Measurements from ENCODE around the gene LMOD2. TPM values are rescaled to one million over a fixed set of nuclear protein-coding genes. Genes with fewer than 3 reads are reported as not detected.

Gene LMOD2
- total RNA-seq, 1 donor from 2014 or later = 888 TPM

DNA sequence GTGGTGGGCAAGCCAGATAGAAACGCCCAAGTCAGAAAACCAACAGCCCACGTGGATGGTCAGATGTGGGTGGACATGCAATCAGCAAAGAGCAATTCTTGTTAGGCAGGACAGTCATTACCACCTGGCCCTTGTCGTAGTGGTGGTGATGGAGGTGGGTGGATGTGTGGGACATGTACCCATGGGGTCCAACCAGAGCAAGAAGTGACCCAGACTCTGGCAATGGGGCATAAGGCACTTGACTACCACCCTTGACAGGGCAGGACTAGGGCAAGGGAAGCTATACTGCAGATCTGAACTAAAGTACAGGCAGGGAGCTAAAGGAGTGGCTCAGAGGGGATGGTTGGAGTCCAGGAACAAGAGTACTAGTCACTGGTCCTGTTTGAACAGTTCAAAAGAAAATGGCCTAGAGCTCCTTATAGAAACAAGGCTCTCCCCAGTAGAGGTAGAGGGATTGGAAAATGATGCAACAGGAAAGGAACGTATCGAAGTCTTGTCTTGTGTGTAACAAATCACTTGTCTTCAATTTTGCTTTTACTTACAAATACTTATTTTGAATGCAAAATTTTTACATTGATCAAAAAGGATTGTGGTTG lies 17.6 kb downstream of the LMOD2 start:
- no peak for TF ChIP-seq CTCF (IDR thresholded peaks at IDR 0.05; ENCODE audit: borderline replicate concordance)
- H3K4me3 ChIP-seq = no peak overlapping the region
- no peaks in the 10 kb centered on the region for H3K27me3 ChIP-seq (ENCODE audit: low read depth)
- DNase-seq = no peak
- H3K27ac ChIP-seq (replicated peaks) = peak overlapping the region; percentile 51
- no peaks in the 10 kb centered on the region for H3K9me3 ChIP-seq (replicated peaks)
- peaks cover 46% of the 10 kb centered on the region for H3K4me1 ChIP-seq
- no peaks in the 10 kb centered on the region for H3K36me3 ChIP-seq
- intact Hi-C loops (cut with micrococcal nuclease) = no loop called here

- intact Hi-C loops (cut with micrococcal nuclease) = no loop called here
- no peaks in the 10 kb centered on the region for H3K27me3 ChIP-seq (ENCODE audit: low read depth)
Observed at GRCh38 chr7:123673752-123674398, 18.2 kb downstream of the LMOD2 start.

GRCh38 chr7:123674399-123675180 lies 18.9 kb downstream of the LMOD2 start:
- TF ChIP-seq CTCF (IDR thresholded peaks at IDR 0.05; ENCODE audit: borderline replicate concordance) = no peak
- peaks cover 54% of the 10 kb centered on the region for H3K4me1 ChIP-seq
- no peaks in the 10 kb centered on the region for H3K9me3 ChIP-seq (replicated peaks)
- no peaks in the 10 kb centered on the region for H3K36me3 ChIP-seq
- intact Hi-C loops (cut with micrococcal nuclease) = no loop called here
- H3K27me3 ChIP-seq (ENCODE audit: low read depth) = no peaks in the 10 kb centered on the region
- H3K4me3 ChIP-seq = no peak overlapping the region
- peak overlapping the region; percentile 51 for H3K27ac ChIP-seq (replicated peaks)
- DNase-seq = no peak

More at GRCh38 chr7:123673752-123674398, 18.2 kb downstream of the LMOD2 start:
- H3K4me3 ChIP-seq = no peak overlapping the region
- no peak for TF ChIP-seq CTCF (IDR thresholded peaks at IDR 0.05; ENCODE audit: borderline replicate concordance)
- no peaks in the 10 kb centered on the region for H3K36me3 ChIP-seq
- peaks cover 53% of the 10 kb centered on the region for H3K4me1 ChIP-seq
- DNase-seq = no peak
- H3K27ac ChIP-seq (replicated peaks) = peak overlapping the region; percentile 51
- H3K9me3 ChIP-seq (replicated peaks) = no peaks in the 10 kb centered on the region

DNA sequence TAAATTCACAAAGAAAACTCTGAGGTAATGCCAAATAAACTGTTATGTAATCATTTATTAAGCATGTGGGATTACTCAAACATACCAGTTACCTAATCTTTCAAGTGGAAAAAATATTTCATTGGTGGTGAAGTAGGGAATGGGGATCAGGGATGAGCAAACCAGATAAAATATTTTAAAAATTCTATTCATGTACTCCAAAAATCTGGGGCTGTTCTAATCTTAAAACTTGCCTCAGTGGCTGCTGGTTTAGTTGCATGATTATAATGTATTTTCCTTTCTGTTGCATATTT lies 19.5 kb downstream of the LMOD2 start:
- Histone ChIP-seq H3K36me3 (no peaks in the 10 kb centered on the region), H3K4me1 (peaks cover 60% of the 10 kb centered on the region), H3K27ac (replicated peaks) (peak overlapping the region; percentile 51), H3K27me3 (ENCODE audit: low read depth) (no peaks in the 10 kb centered on the region), H3K4me3 (no peak overlapping the region), H3K9me3 (replicated peaks) (no peaks in the 10 kb centered on the region)
- DNase-seq = no peak
- intact Hi-C loops (cut with micrococcal nuclease) = no loop called here
- no peak for TF ChIP-seq CTCF (IDR thresholded peaks at IDR 0.05; ENCODE audit: borderline replicate concordance)

DNA sequence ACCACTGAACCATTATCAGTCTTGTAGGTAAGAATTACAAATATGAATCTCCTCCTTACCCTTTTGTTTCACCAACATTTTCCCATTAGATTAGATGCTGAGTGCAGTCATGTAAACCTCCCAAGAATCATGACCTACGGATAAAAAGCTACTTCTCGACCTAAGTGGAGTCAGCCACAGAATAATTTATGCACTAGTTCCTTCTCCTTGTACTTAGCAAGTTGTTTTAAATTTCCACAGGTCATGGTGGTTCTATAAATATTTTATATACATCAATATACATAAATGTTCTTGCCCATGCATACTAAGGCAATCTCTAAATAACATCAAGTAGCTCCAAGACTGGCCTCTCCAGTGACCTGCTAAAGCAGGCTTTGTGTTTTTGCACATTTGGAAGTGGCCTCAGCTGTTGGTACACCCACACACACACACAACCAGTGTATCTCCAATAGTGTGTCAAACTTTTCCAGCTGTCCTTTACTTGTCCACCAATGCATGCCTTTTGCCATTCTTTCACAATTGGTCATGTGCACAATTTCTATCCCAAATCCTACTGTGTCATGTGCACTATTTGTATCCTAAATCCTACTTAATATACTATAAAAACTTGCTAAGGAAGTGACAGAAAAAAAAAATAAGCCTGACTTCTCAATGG lies 21.5 kb downstream of the LMOD2 start:
- intact Hi-C loops (cut with micrococcal nuclease) = no loop called here
- no peak for TF ChIP-seq CTCF (IDR thresholded peaks at IDR 0.05; ENCODE audit: borderline replicate concordance)
- Histone ChIP-seq H3K27ac (replicated peaks) (no peak overlapping the region), H3K36me3 (peaks cover 3% of the 10 kb centered on the region), H3K9me3 (replicated peaks) (no peaks in the 10 kb centered on the region), H3K27me3 (ENCODE audit: low read depth) (no peaks in the 10 kb centered on the region), H3K4me3 (no peak overlapping the region), H3K4me1 (peaks cover 80% of the 10 kb centered on the region)
- DNase-seq = no peak
